ENCODE measurements around the gene RXRA. TPM values are rescaled to one million over a fixed set of nuclear protein-coding genes. Genes with fewer than 3 reads are reported as not detected.

The RXRA gene
- polyA plus RNA-seq, 1 donor from 2014 or later: 2.7 TPM

- Histone ChIP-seq H3K9ac (ENCODE audit: low read length) (no peak overlapping the region), H3K4me3 (ENCODE audit: low read length) (no peak overlapping the region), H3K9me3 (ENCODE audit: low read length) (no peaks in the 10 kb centered on the region), H4K20me1 (ENCODE audit: insufficient read depth) (no peaks in the 10 kb centered on the region), H3K9me2 (ENCODE audit: insufficient read depth, low read length) (no peaks in the 10 kb centered on the region), H3K79me2 (replicated peaks; ENCODE audit: insufficient read depth, low read length) (peaks cover 3% of the 10 kb centered on the region), H3K4me2 (ENCODE audit: low read length) (no peak overlapping the region), H3K36me3 (ENCODE audit: insufficient read depth, low read length) (no peaks in the 10 kb centered on the region), H2AFZ (ENCODE audit: low read depth, low read length) (no peak overlapping the region), H3K27me3 (ENCODE audit: insufficient read depth, low read depth, low read length) (no peaks in the 10 kb centered on the region), H3F3A (ENCODE audit: insufficient read depth, low read length, poor library complexity, severe bottlenecking) (no peaks in the 10 kb centered on the region), H3K27ac (ENCODE audit: low read length) (no peak overlapping the region)
- TF ChIP-seq, protein P1, sequence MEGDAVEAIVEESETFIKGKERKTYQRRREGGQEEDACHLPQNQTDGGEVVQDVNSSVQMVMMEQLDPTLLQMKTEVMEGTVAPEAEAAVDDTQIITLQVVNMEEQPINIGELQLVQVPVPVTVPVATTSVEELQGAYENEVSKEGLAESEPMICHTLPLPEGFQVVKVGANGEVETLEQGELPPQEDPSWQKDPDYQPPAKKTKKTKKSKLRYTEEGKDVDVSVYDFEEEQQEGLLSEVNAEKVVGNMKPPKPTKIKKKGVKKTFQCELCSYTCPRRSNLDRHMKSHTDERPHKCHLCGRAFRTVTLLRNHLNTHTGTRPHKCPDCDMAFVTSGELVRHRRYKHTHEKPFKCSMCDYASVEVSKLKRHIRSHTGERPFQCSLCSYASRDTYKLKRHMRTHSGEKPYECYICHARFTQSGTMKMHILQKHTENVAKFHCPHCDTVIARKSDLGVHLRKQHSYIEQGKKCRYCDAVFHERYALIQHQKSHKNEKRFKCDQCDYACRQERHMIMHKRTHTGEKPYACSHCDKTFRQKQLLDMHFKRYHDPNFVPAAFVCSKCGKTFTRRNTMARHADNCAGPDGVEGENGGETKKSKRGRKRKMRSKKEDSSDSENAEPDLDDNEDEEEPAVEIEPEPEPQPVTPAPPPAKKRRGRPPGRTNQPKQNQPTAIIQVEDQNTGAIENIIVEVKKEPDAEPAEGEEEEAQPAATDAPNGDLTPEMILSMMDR (IDR thresholded peaks at IDR 0.05; ENCODE audit: poor library complexity, severe bottlenecking): no peak
- TF ChIP-seq POLR2AphosphoS5 (IDR thresholded peaks at IDR 0.05): no peak
- TF ChIP-seq EP300 (conservative IDR thresholded peaks at IDR 0.05; ENCODE audit: poor library complexity, severe bottlenecking): no peak
- TF ChIP-seq RAD21 (conservative IDR thresholded peaks at IDR 0.05): no peak
- no peak for TF ChIP-seq TAF1 (IDR thresholded peaks at IDR 0.05; ENCODE audit: low read depth)
- no peak for TF ChIP-seq MXI1 (conservative IDR thresholded peaks at IDR 0.05; ENCODE audit: poor library complexity, severe bottlenecking)
- TF ChIP-seq REST (IDR thresholded peaks at IDR 0.05; ENCODE audit: borderline replicate concordance): no peak
- TF ChIP-seq EZH2 (IDR thresholded peaks at IDR 0.05; ENCODE audit: borderline replicate concordance, insufficient read depth, low read length, poor library complexity, severe bottlenecking): no peak
- TF ChIP-seq SMC3 (conservative IDR thresholded peaks at IDR 0.05; ENCODE audit: poor library complexity): no peak
These were observed 17.4 kb downstream of the RXRA start for GRCh38 chr9:134343637-134344036.

DNA sequence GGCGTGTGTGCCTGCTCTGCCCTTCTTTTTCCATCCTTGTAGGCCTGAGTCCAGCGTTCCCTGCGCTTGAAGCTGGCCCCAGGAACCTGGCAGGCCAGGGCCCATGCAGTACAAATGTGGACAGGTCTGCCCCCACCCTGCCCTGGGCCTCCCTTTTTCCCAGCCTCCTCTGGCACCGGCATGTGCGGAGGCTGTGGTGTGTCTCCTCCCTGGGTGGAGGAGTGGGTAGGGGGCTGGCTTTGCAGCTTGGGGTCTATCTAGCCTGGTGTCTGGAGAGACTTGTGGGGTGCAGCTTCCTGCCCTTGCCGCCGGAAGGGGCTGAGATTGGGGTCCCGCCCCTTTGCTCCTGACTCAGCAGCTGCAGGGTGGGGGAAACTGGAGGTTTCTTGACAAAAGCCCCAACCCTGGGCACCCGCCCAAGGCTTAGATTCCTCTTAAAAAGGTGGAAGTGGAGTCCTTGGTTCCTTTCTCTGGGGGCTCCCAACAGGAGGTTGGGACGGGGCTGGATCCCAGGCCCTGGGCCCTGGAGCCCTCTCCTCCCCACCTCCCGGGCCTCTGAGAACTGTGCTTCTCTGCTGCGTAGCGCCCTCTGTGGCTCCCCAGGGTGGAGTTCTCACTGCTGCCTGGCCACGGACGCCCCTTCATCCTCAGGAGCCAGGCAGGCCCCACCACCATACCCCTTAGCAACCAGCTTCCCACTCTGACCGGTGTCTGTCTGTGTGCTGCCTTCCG, 18.0 kb downstream of the RXRA start:
- no peak overlapping the region for H3K9ac ChIP-seq (ENCODE audit: low read length)
- no peaks in the 10 kb centered on the region for H3K9me3 ChIP-seq (ENCODE audit: low read length)
- TF ChIP-seq TAF1 (IDR thresholded peaks at IDR 0.05; ENCODE audit: low read depth) (no peak), EZH2 (IDR thresholded peaks at IDR 0.05; ENCODE audit: borderline replicate concordance, insufficient read depth, low read length, poor library complexity, severe bottlenecking) (no peak), MXI1 (conservative IDR thresholded peaks at IDR 0.05; ENCODE audit: poor library complexity, severe bottlenecking) (no peak), RAD21 (conservative IDR thresholded peaks at IDR 0.05) (no peak), SMC3 (conservative IDR thresholded peaks at IDR 0.05; ENCODE audit: poor library complexity) (no peak), EP300 (conservative IDR thresholded peaks at IDR 0.05; ENCODE audit: poor library complexity, severe bottlenecking) (no peak)
- TF ChIP-seq, protein P1 (IDR thresholded peaks at IDR 0.05; ENCODE audit: poor library complexity, severe bottlenecking): no peak
- H2AFZ ChIP-seq (ENCODE audit: low read depth, low read length): no peak overlapping the region
- no peaks in the 10 kb centered on the region for H3F3A ChIP-seq (ENCODE audit: insufficient read depth, low read length, poor library complexity, severe bottlenecking)
- H3K4me3 ChIP-seq (ENCODE audit: low read length): no peak overlapping the region
- H3K79me2 ChIP-seq (replicated peaks; ENCODE audit: insufficient read depth, low read length): peaks cover 3% of the 10 kb centered on the region
- no peak overlapping the region for H3K27ac ChIP-seq (ENCODE audit: low read length)
- H3K27me3 ChIP-seq (ENCODE audit: insufficient read depth, low read depth, low read length): no peaks in the 10 kb centered on the region
- no peaks in the 10 kb centered on the region for H3K36me3 ChIP-seq (ENCODE audit: insufficient read depth, low read length)
- no peaks in the 10 kb centered on the region for H4K20me1 ChIP-seq (ENCODE audit: insufficient read depth)
- H3K9me2 ChIP-seq (ENCODE audit: insufficient read depth, low read length): no peaks in the 10 kb centered on the region
- H3K4me2 ChIP-seq (ENCODE audit: low read length): no peak overlapping the region
